Measurements from ENCODE around the gene BNIP1.

DNA sequence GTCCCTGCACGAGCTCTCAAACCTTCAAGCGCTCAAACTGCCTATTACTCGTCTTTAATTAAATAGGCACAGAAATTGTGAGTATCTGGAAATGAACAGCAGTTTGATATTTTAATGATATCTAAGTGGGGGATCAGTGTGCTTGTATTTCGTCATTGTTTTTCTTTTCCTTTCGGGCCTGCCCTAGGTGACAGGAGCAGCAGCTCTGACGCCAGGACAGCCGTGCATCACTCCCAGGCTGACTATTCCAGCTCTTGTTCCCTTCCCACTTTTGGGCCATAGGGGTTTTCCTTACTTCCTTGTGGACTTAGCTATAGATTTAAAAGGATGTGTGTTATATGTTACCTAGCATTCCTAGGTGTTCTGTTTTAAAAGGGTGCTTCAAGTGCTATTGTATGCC is 9.5 kb downstream of the BNIP1 start:
- no peak for TF ChIP-seq TAF1 (IDR thresholded peaks at IDR 0.05; ENCODE audit: borderline replicate concordance, low read depth, low read length)
- TF ChIP-seq POLR2AphosphoS5 (IDR thresholded peaks at IDR 0.05; ENCODE audit: low read depth, low read length): no peak
